PC-9 (cell line): ENCODE results near the gene NBEAL2. TPM values are rescaled to one million over a fixed set of nuclear protein-coding genes. Genes with fewer than 3 reads are reported as not detected.
A peak's percentile ranks its signal among the peaks of the same experiment; 100 is the strongest.

ENCODE experiments used
- BruUV-seq: library from RNA; stranded (reverse); fragments of 400-500 nt; replicated peaks from 2 replicates; lab custom pipeline; 2021; lab: Mats Ljungman, UMichigan
- CTCF ChIA-PET: fragments of 300-600 bp; sonication (Branson Sonifier 250); formaldehyde crosslinking; loops from one replicate; lab custom pipeline; 2022; ENCODE audit warnings: antibody characterized with exemption; lab: Charles Lee
- POLR2A ChIA-PET: fragments of 300-600 bp; sonication (Branson Sonifier 250); formaldehyde crosslinking; loops from one replicate; lab custom pipeline; 2022; ENCODE audit warnings: antibody characterized with exemption; ENCODE audit not compliant: unreplicated experiment; lab: Charles Lee
- DNase-seq, 2 experiments: peaks; one replicate each; pipeline versions ENCODE4 v3.0.0 to v3.0.0-alpha.2; 2015 to 2022; ENCODE audit warnings: mixed read lengths in 1 of 2
- H2AFZ ChIP-seq: fragments of 200-600 bp; sonication (generic); 2 replicates; pipeline ENCODE4 v1.8.1; 2017; ENCODE audit warnings: antibody characterized with exemption
- H3F3A ChIP-seq: fragments of 200-600 bp; sonication (generic); 2 replicates; pipeline ENCODE4 v1.8.1; 2017; ENCODE audit warnings: antibody characterized with exemption, mild to moderate bottlenecking, low read depth; ENCODE audit not compliant: insufficient read depth
- H3K27ac ChIP-seq: fragments of 200-600 bp; sonication (generic); 2 replicates; pipeline ENCODE4 v1.6.1; 2016; ENCODE audit warnings: mixed run types
- H3K27me3 ChIP-seq: fragments of 200-600 bp; sonication (generic); 2 replicates; pipeline ENCODE4 v1.6.1; 2016; ENCODE audit warnings: low read depth, mixed run types; ENCODE audit not compliant: insufficient read depth
- H3K36me3 ChIP-seq: fragments of 200-600 bp; sonication (generic); 2 replicates; pipeline ENCODE4 v1.6.1; 2016; ENCODE audit warnings: low read depth, mixed run types
- H3K4me1 ChIP-seq: fragments of 200-600 bp; sonication (generic); replicated peaks from 2 replicates; pipeline ENCODE4 v1.6.1; 2016; ENCODE audit warnings: mixed run types; ENCODE audit not compliant: insufficient read depth
- H3K4me2 ChIP-seq: fragments of 200-600 bp; sonication (generic); 2 replicates; pipeline ENCODE4 v1.6.1; 2017; ENCODE audit warnings: mixed run types
- H3K4me3 ChIP-seq: fragments of 200-600 bp; sonication (generic); 2 replicates; pipeline ENCODE4 v1.6.1; 2016; ENCODE audit warnings: mixed run types
- H3K79me2 ChIP-seq: fragments of 200-600 bp; sonication (generic); 2 replicates; pipeline ENCODE4 v1.6.1; 2017; ENCODE audit warnings: low read depth, mixed run types
- H3K9me2 ChIP-seq: fragments of 200-600 bp; sonication (generic); 2 replicates; pipeline ENCODE4 v1.8.1; 2017; ENCODE audit warnings: mild to moderate bottlenecking; ENCODE audit not compliant: insufficient read depth
- H3K9me3 ChIP-seq: fragments of 200-600 bp; sonication (generic); 2 replicates; pipeline ENCODE4 v1.8.1; 2016; ENCODE audit warnings: low read depth; ENCODE audit not compliant: insufficient read depth
- H4K20me1 ChIP-seq: fragments of 200-600 bp; sonication (generic); 2 replicates; pipeline ENCODE4 v1.8.1; 2017; ENCODE audit not compliant: insufficient read depth
- CTCF ChIP-seq: fragments of 200-600 bp; sonication (generic); conservative IDR thresholded peaks from 2 replicates; pipeline ENCODE4 v1.6.1; 2017; ENCODE audit warnings: mixed run types, antibody characterized with exemption, mild to moderate bottlenecking, moderate library complexity
- EZH2 ChIP-seq: fragments of 200-600 bp; sonication (generic); IDR thresholded peaks from 2 replicates; pipeline ENCODE4 v1.8.0; 2017; ENCODE audit warnings: antibody characterized with exemption, low read depth
- intact Hi-C: fragments of 100-400 bp; cut with micrococcal nuclease; formaldehyde crosslinking; loops from one replicate; pipeline ENCODE4 v1.10.0; 2022; ENCODE audit not compliant: unreplicated experiment
- total RNA-seq: library from RNA; stranded (reverse); gene quantifications from 2 replicates; pipeline ENCODE4 v1.2.3, GENCODE V29; 2021

The NBEAL2 gene
- total RNA-seq, 1 experiment from 2014 or later = 81.0 TPM

GRCh38 chr3:46958467-46959160 is 20.9 kb upstream of the NBEAL2 start:
- no TSS peak for BruUV-seq
- no peak for DNase-seq
- intact Hi-C loops = no loop called here
- no peaks in the 10 kb centered on the region for H3K9me3 ChIP-seq
- ChIA-PET CTCF (no interaction called here), POLR2A (no interaction called here)
- H3F3A ChIP-seq = peaks cover 17% of the 10 kb centered on the region
- peaks cover 32% of the 10 kb centered on the region for H3K4me1 ChIP-seq
- no peak overlapping the region for H3K4me2 ChIP-seq
- no peak overlapping the region for H2AFZ ChIP-seq
- H3K79me2 ChIP-seq = peaks cover 95% of the 10 kb centered on the region
- peaks cover 79% of the 10 kb centered on the region for H4K20me1 ChIP-seq
- no peaks in the 10 kb centered on the region for H3K9me2 ChIP-seq
- H3K27ac ChIP-seq = no peak overlapping the region
- TF ChIP-seq CTCF (no peak), EZH2 (no peak)
- H3K36me3 ChIP-seq = no peaks in the 10 kb centered on the region
- no peak overlapping the region for H3K4me3 ChIP-seq
- H3K27me3 ChIP-seq = no peaks in the 10 kb centered on the region

- H3K4me3 ChIP-seq = no peak overlapping the region
- peaks cover 32% of the 10 kb centered on the region for H3K4me1 ChIP-seq
- H3K4me2 ChIP-seq = no peak overlapping the region
- H3K27ac ChIP-seq = no peak overlapping the region
- H3K27me3 ChIP-seq = no peaks in the 10 kb centered on the region
- H2AFZ ChIP-seq = no peak overlapping the region
- H3K36me3 ChIP-seq = no peaks in the 10 kb centered on the region
- H3K9me2 ChIP-seq = no peaks in the 10 kb centered on the region
- DNase-seq = no peak
- TF ChIP-seq CTCF (no peak), EZH2 (no peak)
- POLR2A ChIA-PET = no interaction called here
- H3F3A ChIP-seq = peaks cover 17% of the 10 kb centered on the region
- CTCF ChIA-PET = no interaction called here
- BruUV-seq = no TSS peak
- peaks cover 73% of the 10 kb centered on the region for H4K20me1 ChIP-seq
- intact Hi-C loops = no loop called here
- peaks cover 90% of the 10 kb centered on the region for H3K79me2 ChIP-seq
- no peaks in the 10 kb centered on the region for H3K9me3 ChIP-seq
Observed at GRCh38 chr3:46959161-46959511, 20.3 kb upstream of the NBEAL2 start.

- H3K4me1 ChIP-seq = peaks cover 37% of the 10 kb centered on the region
- peak; percentile 67 to 85 for DNase-seq
- H3K27ac ChIP-seq = peak overlapping the region; percentile 64
Observed at GRCh38 chr3:46960081-46960701, 19.3 kb upstream of the NBEAL2 start.

More at GRCh38 chr3:46960081-46960701, 19.3 kb upstream of the NBEAL2 start:
- POLR2A ChIA-PET = interaction anchor here (0.7 kb wide), 1 partner anchor 241 kb away, joined by 4 read pairs; no protein-coding TSS in a partner anchor
- H3K9me2 ChIP-seq = no peaks in the 10 kb centered on the region
- peak overlapping the region; percentile 54 for H3K4me2 ChIP-seq
- no peak overlapping the region for H2AFZ ChIP-seq
- no peaks in the 10 kb centered on the region for H3K27me3 ChIP-seq
- no peaks in the 10 kb centered on the region for H3K36me3 ChIP-seq
- no peak for TF ChIP-seq EZH2
- no peak for TF ChIP-seq CTCF
- H3K79me2 ChIP-seq = peaks cover 82% of the 10 kb centered on the region
- BruUV-seq = no TSS peak
- H4K20me1 ChIP-seq = peaks cover 64% of the 10 kb centered on the region
- H3K9me3 ChIP-seq = no peaks in the 10 kb centered on the region
- intact Hi-C loops = loop anchor here (1.0 kb wide), 3 partner anchors 13 to 29 kb away; partner anchors contain the start of gene CCDC12
- CTCF ChIA-PET = interaction anchor here (1.1 kb wide), 1 partner anchor 31 kb away, joined by 5 read pairs; no protein-coding TSS in a partner anchor
- H3K4me3 ChIP-seq = no peak overlapping the region
- peaks cover 17% of the 10 kb centered on the region for H3F3A ChIP-seq
